Measurements from ENCODE around the gene CLPTM1L.

CLPTM1L gene

DNA sequence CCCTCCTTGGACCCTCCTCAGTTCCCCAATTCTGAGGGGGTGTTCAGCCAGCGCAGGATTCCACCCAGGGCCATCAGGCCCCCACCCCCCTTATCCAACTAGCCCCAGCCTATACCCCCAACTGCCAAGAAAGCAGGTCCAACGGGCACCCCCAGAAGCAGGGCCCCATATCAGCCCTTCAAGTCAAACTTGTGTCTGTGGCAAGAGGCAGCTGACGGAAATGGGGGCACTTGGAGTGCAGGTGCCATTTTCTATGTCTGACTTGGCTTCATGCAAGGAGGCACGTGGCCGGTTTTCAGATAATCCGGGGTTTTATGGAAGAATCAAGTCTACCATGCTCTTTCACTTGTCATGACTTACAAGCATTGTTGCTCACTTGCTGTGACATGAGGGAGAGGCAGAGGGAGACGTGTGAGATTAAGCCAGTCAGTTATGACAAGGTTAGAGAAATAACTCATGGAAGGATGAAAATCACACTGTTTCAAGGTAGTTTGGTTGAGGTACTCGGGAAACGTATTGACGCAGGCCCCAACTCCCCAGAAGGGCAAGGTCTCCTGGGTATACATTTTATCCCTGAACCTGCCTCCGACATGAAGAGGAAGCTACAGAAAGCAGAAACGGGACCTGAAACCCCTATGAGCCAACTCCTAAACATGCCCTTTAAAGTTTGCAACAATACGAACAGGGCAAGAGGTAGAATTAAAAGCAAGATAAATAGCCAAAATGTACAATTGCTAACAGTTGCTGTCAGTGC, 26.5 kb upstream of the CLPTM1L start:
- Histone ChIP-seq H3K4me2 (peak overlapping the region; percentile 55), H3K36me3 (no peaks in the 10 kb centered on the region), H3K27me3 (peaks cover 9% of the 10 kb centered on the region; the same call in 1 of the 2 replicates), H3K9me3 (no peaks in the 10 kb centered on the region), H3K4me1 (peaks cover 56% of the 10 kb centered on the region), H4K20me1 (no peaks in the 10 kb centered on the region), H3K4me3 (no peak overlapping the region), H3K27ac (no peak overlapping the region), H3K9ac (no peak overlapping the region)
- TF ChIP-seq Cebpa-rat (IDR thresholded peaks at IDR 0.05): no peak

DNA sequence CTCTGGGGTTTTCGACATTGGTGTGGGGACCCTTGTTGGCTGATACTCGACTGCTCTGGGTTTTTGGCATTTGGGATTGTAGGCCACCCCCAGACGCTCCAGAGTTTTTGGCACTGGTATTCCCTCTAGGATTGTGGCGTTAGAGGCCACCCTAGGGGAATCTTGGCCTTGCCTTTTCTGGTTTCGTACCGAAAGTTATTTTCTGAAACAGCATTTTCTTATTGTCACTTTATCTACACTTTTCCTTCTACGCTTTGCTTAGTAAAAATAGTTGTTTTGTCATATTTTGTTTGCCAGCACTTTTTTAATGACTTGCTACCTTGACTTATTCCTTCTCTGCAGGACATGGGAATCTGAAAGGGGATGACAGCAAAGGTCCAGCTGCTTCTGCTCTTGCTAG, 25.1 kb upstream of the CLPTM1L start:
- no peaks in the 10 kb centered on the region for H4K20me1 ChIP-seq

DNA sequence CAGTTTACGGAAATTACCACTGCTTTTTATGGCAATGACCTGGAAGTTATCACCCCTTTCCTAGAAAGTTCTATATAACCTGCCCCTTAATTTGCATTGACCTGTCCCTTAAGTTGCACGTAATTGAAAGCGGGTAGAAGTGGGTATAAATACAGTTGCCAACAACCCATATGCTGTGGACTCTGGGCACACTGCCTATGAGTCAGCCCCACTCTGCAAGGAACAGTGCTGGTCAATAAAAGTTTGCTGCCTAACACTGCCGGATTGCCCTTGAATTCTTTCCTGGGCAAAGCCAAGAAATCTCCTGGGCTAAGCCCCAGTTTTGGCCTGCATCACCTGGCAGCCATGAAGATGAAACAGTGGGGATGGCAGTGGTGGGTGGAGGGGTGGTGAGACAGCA, 23.9 kb upstream of the CLPTM1L start:
- no peak overlapping the region for H3K4me3 ChIP-seq
- no peak for TF ChIP-seq Cebpa-rat (IDR thresholded peaks at IDR 0.05)
- H3K4me2 ChIP-seq: no peak overlapping the region
- H3K36me3 ChIP-seq: no peaks in the 10 kb centered on the region
- peaks cover 25% of the 10 kb centered on the region; the same call in 1 of the 2 replicates for H3K27me3 ChIP-seq
- no peak overlapping the region for H3K27ac ChIP-seq
- H3K9me3 ChIP-seq: no peaks in the 10 kb centered on the region
- H4K20me1 ChIP-seq: no peaks in the 10 kb centered on the region
- no peak overlapping the region for H3K9ac ChIP-seq
- peaks cover 56% of the 10 kb centered on the region for H3K4me1 ChIP-seq

More for the DNA sequence above, 25.1 kb upstream of the CLPTM1L start:
- Histone ChIP-seq H3K4me1 (peaks cover 55% of the 10 kb centered on the region), H3K9me3 (no peaks in the 10 kb centered on the region), H3K9ac (no peak overlapping the region), H3K27ac (no peak overlapping the region), H3K36me3 (no peaks in the 10 kb centered on the region), H3K27me3 (peaks cover 14% of the 10 kb centered on the region; the same call in 1 of the 2 replicates), H3K4me2 (no peak overlapping the region), H3K4me3 (no peak overlapping the region)
- TF ChIP-seq Cebpa-rat (IDR thresholded peaks at IDR 0.05): no peak

DNA sequence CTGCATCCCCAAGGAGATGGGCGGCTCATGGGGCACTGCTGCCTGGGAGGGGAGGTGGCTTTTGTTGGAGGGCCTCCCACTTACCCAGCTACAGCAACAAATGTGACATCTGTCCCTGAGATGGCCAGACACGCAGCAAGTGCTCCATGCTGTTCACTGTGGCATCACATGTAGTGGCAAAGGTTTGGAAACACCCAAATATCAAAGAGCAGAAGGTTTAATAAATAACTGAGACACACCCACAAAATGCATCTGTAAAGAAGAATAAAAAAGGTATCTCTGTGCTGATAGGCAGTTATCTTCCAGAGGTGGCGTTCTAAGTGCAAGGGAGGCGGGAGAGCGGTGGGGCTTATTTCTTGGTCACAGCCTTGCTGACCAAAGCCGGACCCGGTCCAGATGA, 23.3 kb upstream of the CLPTM1L start:
- H3K27me3 ChIP-seq: peaks cover 30% of the 10 kb centered on the region

DNA sequence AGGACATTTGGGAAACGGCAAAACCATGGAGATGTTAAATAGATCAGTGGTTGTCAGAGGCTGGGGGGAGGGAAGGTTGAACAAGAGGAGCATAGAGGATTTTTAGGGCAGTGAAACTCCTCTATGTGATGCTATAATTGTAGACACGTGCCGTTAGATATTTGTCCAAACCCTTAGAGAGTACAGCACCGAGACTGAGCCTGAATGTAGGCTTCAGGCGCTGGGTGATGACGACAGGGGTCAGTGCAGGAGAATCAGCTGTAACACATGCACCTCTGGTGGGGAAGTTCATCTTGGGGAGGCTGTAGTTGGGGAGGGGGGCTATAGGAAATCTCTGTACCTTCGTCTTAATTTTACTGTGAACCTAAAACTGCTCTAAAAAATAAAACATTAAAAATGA, 22.2 kb upstream of the CLPTM1L start:
- Histone ChIP-seq H3K4me2 (peak overlapping the region; percentile 62), H4K20me1 (no peaks in the 10 kb centered on the region), H3K9me3 (no peaks in the 10 kb centered on the region), H3K27ac (no peak overlapping the region), H3K9ac (no peak overlapping the region), H3K4me1 (peaks cover 62% of the 10 kb centered on the region), H3K27me3 (peaks cover 41% of the 10 kb centered on the region), H3K4me3 (no peak overlapping the region), H3K36me3 (no peaks in the 10 kb centered on the region)
- no peak for TF ChIP-seq Cebpa-rat (IDR thresholded peaks at IDR 0.05)

More for the DNA sequence above, 23.3 kb upstream of the CLPTM1L start:
- H3K4me3 ChIP-seq: no peak overlapping the region
- H3K36me3 ChIP-seq: no peaks in the 10 kb centered on the region
- no peak overlapping the region for H3K9ac ChIP-seq
- no peaks in the 10 kb centered on the region for H4K20me1 ChIP-seq
- H3K4me1 ChIP-seq: peaks cover 59% of the 10 kb centered on the region
- no peak for TF ChIP-seq Cebpa-rat (IDR thresholded peaks at IDR 0.05)
- H3K4me2 ChIP-seq: no peak overlapping the region
- H3K9me3 ChIP-seq: no peaks in the 10 kb centered on the region
- no peak overlapping the region for H3K27ac ChIP-seq

DNA sequence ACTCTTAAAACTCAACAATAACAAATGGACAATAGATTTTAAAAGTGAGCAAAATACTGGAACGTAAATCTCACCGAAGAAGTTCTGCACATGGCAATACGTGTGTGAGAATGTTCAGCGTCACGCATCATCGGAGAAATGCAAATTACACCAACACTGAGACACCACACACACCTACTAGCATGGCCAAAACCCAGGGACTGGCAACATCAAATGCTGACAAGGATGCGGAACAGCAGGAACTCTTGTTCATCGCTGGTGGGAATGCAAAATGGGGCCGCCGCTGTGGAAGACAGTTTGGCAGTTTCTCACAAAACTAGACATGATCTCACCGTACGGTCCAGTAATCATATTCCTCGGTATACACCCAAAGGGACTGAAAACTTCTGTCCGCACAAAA, 21.6 kb upstream of the CLPTM1L start:
- Histone ChIP-seq H3K36me3 (no peaks in the 10 kb centered on the region), H4K20me1 (no peaks in the 10 kb centered on the region), H3K4me2 (peak overlapping the region; percentile 62), H3K27me3 (peaks cover 42% of the 10 kb centered on the region), H3K9ac (no peak overlapping the region), H3K4me1 (peaks cover 55% of the 10 kb centered on the region), H3K4me3 (no peak overlapping the region), H3K27ac (no peak overlapping the region), H3K9me3 (no peaks in the 10 kb centered on the region)
- TF ChIP-seq Cebpa-rat (IDR thresholded peaks at IDR 0.05): no peak

DNA sequence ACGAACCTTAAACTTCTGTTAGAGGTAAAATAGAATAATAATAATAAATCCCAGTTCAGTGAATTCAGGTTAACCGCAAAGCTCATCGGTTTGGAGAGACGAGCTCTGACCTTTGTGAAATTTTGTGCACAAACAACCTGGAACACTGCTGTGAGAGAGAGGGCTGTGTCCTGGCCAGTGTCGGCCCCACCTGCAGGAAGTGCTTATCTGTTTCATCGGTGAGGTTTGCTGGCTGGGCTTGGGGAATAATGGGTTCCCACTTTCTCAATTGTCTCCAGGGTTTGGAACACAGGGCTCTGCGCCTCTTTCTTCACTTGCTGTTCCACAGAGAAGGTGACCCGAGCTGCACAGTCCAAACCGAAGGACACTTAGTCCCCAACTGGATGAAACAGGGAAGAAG, 19.3 kb upstream of the CLPTM1L start:
- Histone ChIP-seq H3K9ac (no peak overlapping the region), H3K36me3 (no peaks in the 10 kb centered on the region), H4K20me1 (no peaks in the 10 kb centered on the region), H3K4me3 (no peak overlapping the region), H3K4me1 (peaks cover 49% of the 10 kb centered on the region), H3K9me3 (no peaks in the 10 kb centered on the region), H3K4me2 (peak overlapping the region; percentile 85), H3K27ac (no peak overlapping the region), H3K27me3 (peaks cover 42% of the 10 kb centered on the region)
- no peak for TF ChIP-seq Cebpa-rat (IDR thresholded peaks at IDR 0.05)

DNA sequence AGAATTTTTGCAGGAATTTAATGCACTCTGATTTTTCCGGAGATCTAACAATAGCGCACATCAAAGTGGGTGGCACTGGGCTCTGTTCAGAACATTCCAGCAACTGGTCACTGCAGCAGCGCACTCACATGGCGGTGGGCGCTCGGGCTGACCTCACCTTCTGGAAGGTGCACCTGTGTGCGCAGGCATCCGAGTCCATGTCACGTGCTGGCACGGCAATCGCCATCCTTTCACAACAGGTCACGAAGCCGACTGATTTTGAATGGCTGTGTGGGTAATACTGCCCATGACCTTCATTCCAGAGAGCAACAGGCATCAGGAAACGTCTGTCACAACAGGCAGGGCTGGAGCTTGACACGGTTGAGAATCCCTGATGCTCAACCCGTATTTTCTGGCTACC, 18.7 kb upstream of the CLPTM1L start:
- Histone ChIP-seq H3K36me3 (no peaks in the 10 kb centered on the region), H3K9me3 (no peaks in the 10 kb centered on the region), H3K4me2 (peak overlapping the region; percentile 85), H3K4me3 (no peak overlapping the region), H3K27ac (no peak overlapping the region), H4K20me1 (no peaks in the 10 kb centered on the region), H3K27me3 (peaks cover 42% of the 10 kb centered on the region), H3K4me1 (peaks cover 49% of the 10 kb centered on the region), H3K9ac (no peak overlapping the region)
- TF ChIP-seq Cebpa-rat (IDR thresholded peaks at IDR 0.05): no peak

DNA sequence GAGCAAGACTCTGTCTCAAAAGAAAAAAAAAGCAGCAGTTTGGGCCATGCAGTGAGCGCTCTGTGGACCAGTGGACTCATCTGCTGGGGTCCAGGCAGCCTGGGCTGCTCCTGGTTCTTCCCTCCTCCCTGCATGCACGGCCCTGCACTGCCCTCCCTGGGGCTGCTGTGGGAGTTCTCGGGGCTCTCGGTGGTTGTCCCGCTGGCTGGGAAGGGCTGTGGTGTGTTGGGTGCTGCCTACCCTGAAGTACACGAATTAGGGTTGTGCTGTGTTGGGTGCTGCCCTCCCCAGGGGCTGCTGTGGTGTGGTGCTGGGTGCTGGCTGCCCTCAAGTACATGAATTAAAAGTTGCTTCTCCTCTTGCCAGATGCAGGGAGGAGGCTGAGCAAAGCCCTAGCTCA, 18.3 kb upstream of the CLPTM1L start:
- Histone ChIP-seq H3K4me2 (peak overlapping the region; percentile 85), H3K27me3 (peaks cover 42% of the 10 kb centered on the region), H3K36me3 (no peaks in the 10 kb centered on the region), H3K4me1 (peaks cover 49% of the 10 kb centered on the region), H3K9ac (no peak overlapping the region), H4K20me1 (no peaks in the 10 kb centered on the region), H3K4me3 (no peak overlapping the region), H3K27ac (no peak overlapping the region), H3K9me3 (no peaks in the 10 kb centered on the region)
- TF ChIP-seq Cebpa-rat (IDR thresholded peaks at IDR 0.05): no peak

DNA sequence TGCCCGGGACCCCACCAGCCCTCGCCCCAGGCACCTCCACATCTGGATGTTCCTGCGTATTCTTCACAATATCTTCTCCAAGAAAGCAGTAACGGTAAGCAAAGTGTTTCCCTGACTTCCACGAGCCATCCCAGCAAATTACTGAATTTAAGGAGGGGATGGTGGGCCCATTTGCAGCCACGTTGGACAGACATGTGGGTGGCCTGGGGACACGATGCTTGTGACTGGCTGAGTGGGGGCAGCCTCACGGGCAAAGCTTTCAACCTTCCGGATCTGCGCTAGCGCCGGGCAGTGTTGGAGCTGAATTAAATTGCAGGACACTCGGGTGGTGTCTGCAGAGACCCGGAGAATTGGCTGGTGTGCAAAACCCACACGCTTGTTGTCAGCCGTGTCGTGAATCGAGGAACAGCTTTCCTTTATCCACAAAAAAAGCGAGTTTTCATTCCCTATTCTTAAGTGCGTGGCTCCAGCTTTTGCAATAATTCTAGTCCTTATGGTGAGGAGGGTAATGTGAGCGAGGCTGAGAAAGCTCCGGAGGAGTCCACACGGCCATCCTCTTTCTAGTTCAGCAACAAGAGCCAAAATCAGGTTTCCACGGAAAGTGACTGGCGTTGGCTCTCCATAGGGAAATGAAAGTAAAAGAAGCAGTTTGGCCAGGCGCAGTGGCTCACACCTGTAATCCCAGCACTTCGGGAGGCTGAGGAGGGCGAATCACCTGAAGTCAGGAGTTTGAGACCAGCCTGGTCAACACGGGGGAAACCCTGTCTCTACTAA, 17.5 kb upstream of the CLPTM1L start:
- Histone ChIP-seq H3K36me3 (no peaks in the 10 kb centered on the region), H3K27ac (no peak overlapping the region), H3K9me3 (no peaks in the 10 kb centered on the region), H3K27me3 (peaks cover 42% of the 10 kb centered on the region), H3K4me2 (peak overlapping the region; percentile 85), H4K20me1 (no peaks in the 10 kb centered on the region), H3K9ac (no peak overlapping the region), H3K4me3 (no peak overlapping the region), H3K4me1 (peaks cover 46% of the 10 kb centered on the region)
- TF ChIP-seq Cebpa-rat (IDR thresholded peaks at IDR 0.05): no peak
